Measurements from ENCODE around the gene CUX1. TPM values are rescaled to one million over a fixed set of nuclear protein-coding genes. Genes with fewer than 3 reads are reported as not detected.
A peak's percentile ranks its signal among the peaks of the same experiment; 100 is the strongest.
"Not testable (repeated sequence)": the region's sequence is repeated elsewhere in the genome, so short reads cannot be mapped to it uniquely, and the experiment has no call there.

Gene CUX1
- total RNA-seq, 2 donors from 2014 or later, result 42.0 to 47.5 TPM

DNA sequence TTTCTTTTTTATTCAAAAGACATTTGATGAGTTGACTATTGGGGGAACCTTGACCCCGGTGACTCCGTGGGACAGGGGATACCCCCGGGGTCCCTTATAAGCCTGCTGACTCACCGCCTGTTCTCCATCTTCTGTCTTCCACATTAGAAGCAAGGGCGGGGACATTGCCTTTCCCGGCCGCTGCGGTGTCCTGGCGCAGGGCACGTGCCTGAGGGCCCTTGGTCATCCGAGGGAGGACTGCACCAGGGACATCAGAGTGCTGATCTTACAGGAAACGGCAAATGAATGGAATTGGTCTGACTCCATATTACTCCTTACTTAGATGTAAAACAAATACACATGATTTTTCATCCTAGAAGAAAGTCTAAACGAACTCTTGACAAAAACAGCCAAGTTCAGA lies 170.1 kb downstream of the CUX1 start:
- H3K4me3 ChIP-seq, result no peak overlapping the region
- H3K27ac ChIP-seq, result no peak overlapping the region
- H3K36me3 ChIP-seq (replicated peaks in 1 of 2; ENCODE audit: insufficient read depth in 1 of 2, low read depth in 2 of 2), result no peaks in the 10 kb centered on the region
- intact Hi-C loops (cut with DNase I), result no loop called here
- peaks cover 9% of the 10 kb centered on the region for H3K4me1 ChIP-seq
- ATAC-seq (no peak), DNase-seq (no peak)
- H3K27me3 ChIP-seq, result no peaks in the 10 kb centered on the region
- no peaks in the 10 kb centered on the region for H3K9me3 ChIP-seq
- TF ChIP-seq, protein P1, sequence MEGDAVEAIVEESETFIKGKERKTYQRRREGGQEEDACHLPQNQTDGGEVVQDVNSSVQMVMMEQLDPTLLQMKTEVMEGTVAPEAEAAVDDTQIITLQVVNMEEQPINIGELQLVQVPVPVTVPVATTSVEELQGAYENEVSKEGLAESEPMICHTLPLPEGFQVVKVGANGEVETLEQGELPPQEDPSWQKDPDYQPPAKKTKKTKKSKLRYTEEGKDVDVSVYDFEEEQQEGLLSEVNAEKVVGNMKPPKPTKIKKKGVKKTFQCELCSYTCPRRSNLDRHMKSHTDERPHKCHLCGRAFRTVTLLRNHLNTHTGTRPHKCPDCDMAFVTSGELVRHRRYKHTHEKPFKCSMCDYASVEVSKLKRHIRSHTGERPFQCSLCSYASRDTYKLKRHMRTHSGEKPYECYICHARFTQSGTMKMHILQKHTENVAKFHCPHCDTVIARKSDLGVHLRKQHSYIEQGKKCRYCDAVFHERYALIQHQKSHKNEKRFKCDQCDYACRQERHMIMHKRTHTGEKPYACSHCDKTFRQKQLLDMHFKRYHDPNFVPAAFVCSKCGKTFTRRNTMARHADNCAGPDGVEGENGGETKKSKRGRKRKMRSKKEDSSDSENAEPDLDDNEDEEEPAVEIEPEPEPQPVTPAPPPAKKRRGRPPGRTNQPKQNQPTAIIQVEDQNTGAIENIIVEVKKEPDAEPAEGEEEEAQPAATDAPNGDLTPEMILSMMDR (IDR thresholded peaks at IDR 0.05), result no peak
- no peak for TF ChIP-seq POLR2A (IDR thresholded peaks at IDR 0.05)
- WGBS, 2 donors, result 92 to 93% methylated on average over 13 of the region's 13 CpGs

DNA sequence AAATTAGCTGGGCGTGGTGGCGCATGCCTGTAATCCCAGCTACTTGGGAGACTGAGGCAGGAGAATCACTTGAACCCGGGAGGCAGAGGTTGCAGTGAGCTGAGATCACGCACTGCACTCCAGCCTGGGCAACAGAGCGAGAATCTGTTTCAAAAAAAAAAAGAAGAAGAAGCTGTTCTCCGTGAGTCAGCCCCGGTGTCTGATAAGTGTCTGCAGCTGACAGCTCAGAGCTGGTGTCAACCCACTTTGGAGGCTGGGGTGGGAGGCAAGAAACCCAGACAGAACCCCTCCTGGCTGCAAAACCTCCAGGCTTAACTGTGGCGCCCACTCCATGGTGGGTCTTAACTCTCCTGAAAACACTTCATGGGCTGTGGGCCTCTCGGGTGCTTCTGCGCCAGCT lies 170.6 kb downstream of the CUX1 start:
- ATAC-seq; H3K9me3 ChIP-seq; H3K4me3 ChIP-seq; H3K27me3 ChIP-seq; H3K4me1 ChIP-seq; intact Hi-C loops (cut with DNase I); H3K27ac ChIP-seq; H3K36me3 ChIP-seq (replicated peaks in 1 of 2; ENCODE audit: insufficient read depth in 1 of 2, low read depth in 2 of 2); DNase-seq: not testable (repeated sequence)
- 88 to 90% methylated on average over 9 to 10 of the region's 10 CpGs for WGBS, 2 donors

DNA sequence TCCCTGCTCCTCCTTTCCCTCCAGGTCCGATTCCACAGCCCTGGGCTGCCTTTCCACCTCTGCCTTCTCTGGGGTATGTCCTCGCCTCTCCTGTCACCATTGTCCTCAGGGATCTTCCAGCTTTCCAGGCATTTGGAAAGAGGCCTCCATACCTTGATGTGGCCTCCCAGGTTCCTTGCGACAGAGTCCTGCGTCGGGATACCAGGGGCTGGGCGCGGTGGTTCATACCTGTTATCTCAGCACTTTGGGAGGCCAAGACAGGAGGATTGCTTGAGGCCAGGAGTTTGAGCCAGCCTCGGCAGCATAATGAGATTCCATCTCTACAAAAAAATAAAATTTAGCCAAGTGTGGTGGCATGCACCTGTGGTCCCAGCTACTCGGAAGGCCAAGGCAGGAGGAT lies 171.1 kb downstream of the CUX1 start:
- no peak overlapping the region for H3K27ac ChIP-seq
- ATAC-seq, result no peak
- no peak for DNase-seq
- no peaks in the 10 kb centered on the region for H3K36me3 ChIP-seq (replicated peaks in 1 of 2; ENCODE audit: insufficient read depth in 1 of 2, low read depth in 2 of 2)
- intact Hi-C loops (cut with DNase I), result no loop called here
- TF ChIP-seq POLR2A (IDR thresholded peaks at IDR 0.05), result no peak
- no peak overlapping the region for H3K4me3 ChIP-seq
- WGBS, 2 donors, result 86 to 94% methylated on average over 8 to 9 of the region's 9 CpGs
- peaks cover 9% of the 10 kb centered on the region for H3K4me1 ChIP-seq
- H3K9me3 ChIP-seq, result no peaks in the 10 kb centered on the region
- H3K27me3 ChIP-seq, result no peaks in the 10 kb centered on the region

DNA sequence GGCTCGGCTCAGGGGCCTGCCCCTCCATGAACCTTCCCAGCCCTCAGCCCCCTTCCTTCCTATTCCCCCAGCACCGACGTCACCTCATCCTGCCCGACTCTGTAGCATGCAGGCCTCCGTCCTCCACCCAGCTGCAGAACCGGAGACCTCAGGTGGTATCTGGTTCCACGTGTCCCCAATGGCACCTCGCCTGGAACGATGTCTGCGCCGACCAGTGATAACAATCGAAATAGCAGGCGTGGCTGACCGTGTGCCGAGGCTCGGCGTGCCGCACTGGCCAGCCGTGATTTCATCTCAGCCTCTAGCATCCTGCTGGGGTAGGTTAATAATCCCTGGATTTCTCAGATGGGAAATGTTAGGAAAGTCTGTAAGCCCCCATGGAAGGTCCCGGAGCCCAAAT lies 171.7 kb downstream of the CUX1 start:
- peaks cover 9% of the 10 kb centered on the region for H3K4me1 ChIP-seq
- intact Hi-C loops (cut with DNase I), result no loop called here
- H3K4me3 ChIP-seq, result no peak overlapping the region
- no peaks in the 10 kb centered on the region for H3K27me3 ChIP-seq
- no peaks in the 10 kb centered on the region for H3K9me3 ChIP-seq
- ATAC-seq (no peak), DNase-seq (no peak)
- 95 to 98% methylated on average over 19 to 20 of the region's 20 CpGs for WGBS, 2 donors
- no peak overlapping the region for H3K27ac ChIP-seq
- TF ChIP-seq POLR2A (IDR thresholded peaks at IDR 0.05), result no peak
- TF ChIP-seq, protein P1 (IDR thresholded peaks at IDR 0.05), result no peak
- H3K36me3 ChIP-seq (replicated peaks in 1 of 2; ENCODE audit: insufficient read depth in 1 of 2, low read depth in 2 of 2), result no peaks in the 10 kb centered on the region

- Histone ChIP-seq H3K4me3 (no peak overlapping the region), H3K27ac (no peak overlapping the region), H3K36me3 (replicated peaks in 1 of 2; ENCODE audit: insufficient read depth in 1 of 2, low read depth in 2 of 2) (no peaks in the 10 kb centered on the region), H3K27me3 (no peaks in the 10 kb centered on the region), H3K4me1 (peaks cover 9% of the 10 kb centered on the region), H3K9me3 (no peaks in the 10 kb centered on the region)
- 89 to 92% methylated on average over 16 to 17 of the region's 17 CpGs for WGBS, 2 donors
- TF ChIP-seq POLR2A (IDR thresholded peaks at IDR 0.05), result no peak
- TF ChIP-seq, protein P1 (IDR thresholded peaks at IDR 0.05), result no peak
- intact Hi-C loops (cut with DNase I), result no loop called here
- DNase-seq, result no peak
- ATAC-seq, result no peak
These were observed 173.5 kb downstream of the CUX1 start for GRCh38 chr7:101990811-101991418.

DNA sequence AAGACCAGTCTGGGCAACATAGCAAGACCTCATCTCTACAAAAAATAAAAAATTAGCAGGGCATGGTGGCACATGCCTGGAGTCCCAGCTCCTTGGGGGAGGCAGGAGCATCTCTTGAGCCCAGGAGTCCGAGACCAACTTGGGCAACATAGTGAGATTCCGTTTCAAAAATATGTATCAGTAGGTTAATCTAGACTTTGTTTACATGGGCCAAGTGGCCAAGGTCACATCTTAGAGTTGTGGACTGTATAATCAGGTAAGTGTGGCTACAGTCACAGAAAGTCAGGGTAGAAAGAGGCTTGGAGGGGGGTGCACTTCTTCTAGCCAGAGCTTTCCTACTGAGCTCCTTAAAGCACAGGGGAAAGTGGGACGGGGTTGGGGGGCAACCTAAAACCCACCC lies 174.4 kb downstream of the CUX1 start:
- peaks cover 9% of the 10 kb centered on the region for H3K4me1 ChIP-seq
- H3K36me3 ChIP-seq (replicated peaks in 1 of 2; ENCODE audit: insufficient read depth in 1 of 2, low read depth in 2 of 2), result no peaks in the 10 kb centered on the region
- no peak overlapping the region for H3K4me3 ChIP-seq
- no peaks in the 10 kb centered on the region for H3K27me3 ChIP-seq
- H3K9me3 ChIP-seq, result no peaks in the 10 kb centered on the region
- WGBS, 2 donors, result 38 to 40% methylated on average over 3 of the region's 3 CpGs
- no peak overlapping the region for H3K27ac ChIP-seq
- intact Hi-C loops (cut with DNase I), result no loop called here
- DNase-seq (peak in 1 of 4 donors; percentile 25), ATAC-seq (no peak)
- TF ChIP-seq POLR2A (IDR thresholded peaks at IDR 0.05), result no peak
- TF ChIP-seq, protein P1 (IDR thresholded peaks at IDR 0.05), result no peak

All from body of pancreas (tissue), 4 donors.